Stimulated activated CD4-positive, alpha-beta T cell treated with anti-CD3 and anti-CD28 coated beads, TNF-alpha, amount 100 ng/mL, for 24 hours (primary cell): ENCODE results near the gene USP40.

Source experiments
- DNase-seq, 3 experiments: peaks; one replicate each; pipeline ENCODE4 v3.0.0-alpha.2; 2020; ENCODE audit warnings: low read depth in 3 of 3

The USP40 gene

DNA sequence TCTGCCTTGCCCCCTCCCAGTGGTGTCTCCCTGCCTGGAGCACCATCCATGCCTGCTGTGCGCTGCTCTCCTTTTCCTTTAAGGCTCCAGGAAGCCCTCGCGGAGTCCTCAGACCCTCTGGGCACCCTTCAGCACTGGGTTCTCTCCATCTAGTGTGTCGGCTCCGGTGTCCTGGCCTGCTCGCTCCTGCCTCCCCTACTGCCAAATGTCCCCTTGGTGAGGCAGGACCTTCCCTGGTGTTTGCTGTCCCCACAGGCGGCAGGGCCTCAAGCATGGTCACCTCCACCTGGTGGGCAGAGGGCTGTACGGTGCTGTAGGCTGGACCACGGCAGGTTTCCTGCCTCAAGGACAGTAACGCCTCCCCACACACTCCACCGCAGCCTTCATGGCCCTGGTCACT is 122.1 kb downstream of the USP40 start:
- no peak for DNase-seq

DNA sequence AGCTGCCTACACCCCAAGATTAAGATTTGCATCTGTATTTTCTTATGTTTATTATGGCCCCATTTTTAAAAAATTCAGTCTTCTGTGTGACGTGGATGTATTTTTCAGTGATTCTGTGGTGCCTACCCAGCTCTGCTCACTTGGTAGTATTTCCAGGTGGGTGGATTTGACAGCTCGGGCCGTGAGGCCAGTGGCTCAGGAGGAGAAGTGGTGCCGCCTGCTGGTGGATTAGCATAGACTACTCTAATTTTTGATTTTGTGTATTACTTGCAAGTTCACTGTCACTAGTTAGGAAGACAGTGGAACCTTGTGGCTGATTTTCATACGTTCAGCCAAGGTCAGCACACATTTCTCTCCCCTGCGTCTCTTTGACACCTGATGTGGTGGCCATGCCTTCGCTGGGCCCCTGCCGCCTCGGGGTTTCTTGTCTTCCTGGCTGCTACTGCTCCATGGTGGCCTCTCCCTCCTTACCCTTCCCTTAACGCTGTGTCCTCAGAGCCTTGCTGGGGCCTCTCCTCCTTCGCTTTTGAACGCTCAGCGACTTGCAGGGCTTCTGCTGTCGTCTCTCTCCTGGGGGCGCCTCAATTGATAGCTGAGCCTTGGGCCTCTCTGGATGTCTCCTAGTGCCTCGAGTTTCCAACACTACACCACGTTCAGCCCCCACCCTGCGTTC is 122.9 kb downstream of the USP40 start:
- peak; percentile 68 to 81 (median 70) for DNase-seq

DNA sequence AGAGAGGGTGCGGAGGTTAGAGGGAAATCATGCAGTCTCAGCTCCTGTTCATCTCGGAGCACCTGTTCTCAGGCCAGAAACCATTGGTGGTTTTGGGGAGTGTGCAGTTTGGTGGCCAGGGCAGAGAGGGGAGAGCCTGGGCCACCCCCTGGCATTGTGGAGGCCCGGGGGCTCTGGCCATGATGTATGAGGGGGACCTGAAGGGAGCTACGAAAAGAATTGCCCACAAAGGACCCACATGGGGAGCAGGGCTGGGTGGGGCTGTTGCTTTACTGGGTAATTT is 124.6 kb downstream of the USP40 start:
- no peak for DNase-seq

DNA sequence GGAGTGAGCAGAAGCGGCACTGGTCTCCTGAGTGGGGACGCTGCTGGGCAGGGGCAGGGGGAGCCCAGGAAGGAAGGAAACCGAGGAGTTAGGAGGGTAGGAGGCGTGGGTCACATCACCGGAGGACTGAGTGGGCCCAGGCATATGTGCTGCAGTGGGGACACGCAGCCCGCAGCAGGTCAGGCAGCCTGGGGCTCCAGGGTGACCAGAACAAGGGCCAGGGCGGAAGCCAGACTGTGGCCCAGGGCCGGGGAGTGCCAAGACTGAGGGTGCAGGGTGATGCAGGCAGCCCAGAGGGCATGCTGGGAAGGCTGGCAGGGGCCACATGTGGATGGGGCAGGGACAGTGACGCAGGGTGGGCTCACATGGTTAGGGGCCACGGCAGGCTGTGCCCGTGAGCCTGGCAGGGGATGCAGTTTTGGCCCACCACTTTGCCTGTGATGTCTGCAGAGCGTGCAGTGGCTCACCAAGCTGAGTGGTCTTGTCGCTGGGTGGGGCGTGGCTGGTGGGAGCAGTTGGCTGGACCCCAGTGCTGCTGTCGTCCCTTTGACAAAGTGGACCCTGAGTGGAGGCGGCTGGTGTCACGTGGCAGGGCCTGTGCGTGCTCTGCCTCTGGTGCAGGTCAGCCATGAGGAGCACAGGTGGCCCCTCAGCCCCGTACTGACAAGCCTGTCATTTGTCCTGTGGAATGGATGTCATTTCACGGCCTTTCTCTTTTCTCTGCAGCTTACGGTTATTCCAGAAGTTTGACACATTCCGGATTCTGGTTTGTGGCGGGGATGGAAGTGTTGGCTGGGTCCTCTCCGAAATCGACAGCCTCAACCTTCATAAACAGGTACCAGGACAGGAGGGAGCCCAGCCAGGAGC is 125.2 kb downstream of the USP40 start:
- DNase-seq, result no peak

DNA sequence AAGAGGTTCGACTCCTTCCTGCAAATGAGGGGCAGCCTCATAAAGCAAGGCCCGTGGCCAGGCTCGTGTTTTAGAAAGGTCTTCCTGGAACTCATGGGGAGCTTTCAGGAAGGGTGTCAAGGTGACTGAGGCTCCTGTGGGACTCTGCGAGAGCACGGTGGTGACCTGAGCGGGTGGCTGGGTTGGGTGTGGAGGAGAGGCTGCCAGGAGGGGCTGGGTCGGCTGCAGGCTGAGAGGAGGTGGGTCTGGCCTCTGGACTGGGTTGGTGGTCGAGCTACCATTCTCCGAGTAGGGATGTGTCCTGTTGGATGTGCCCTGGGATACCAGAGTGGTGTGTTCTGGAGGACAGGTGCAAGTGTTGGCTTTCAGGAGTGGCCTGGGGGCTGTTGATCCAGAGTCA is 125.9 kb downstream of the USP40 start:
- no peak for DNase-seq

DNA sequence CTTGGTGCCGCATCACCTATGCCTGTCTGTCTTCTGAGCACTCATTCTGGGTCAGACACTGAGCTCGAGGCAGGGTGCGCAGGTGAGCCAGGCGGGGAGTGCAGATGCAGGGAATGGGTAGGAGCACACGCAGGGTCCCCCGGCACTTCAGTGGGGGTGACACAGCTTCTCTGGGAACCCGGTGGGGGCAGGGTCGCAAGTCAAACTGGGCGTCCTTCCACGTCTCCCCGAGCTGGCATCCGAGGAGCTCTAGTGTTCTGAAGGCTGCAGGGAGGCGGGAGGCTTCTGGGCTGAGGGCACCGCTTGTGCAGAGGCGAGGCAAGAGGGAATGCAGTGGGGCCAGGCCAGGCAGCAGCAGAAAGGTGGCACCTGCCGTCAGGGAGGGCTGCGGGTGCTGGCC is 126.3 kb downstream of the USP40 start:
- DNase-seq, result no peak

DNA sequence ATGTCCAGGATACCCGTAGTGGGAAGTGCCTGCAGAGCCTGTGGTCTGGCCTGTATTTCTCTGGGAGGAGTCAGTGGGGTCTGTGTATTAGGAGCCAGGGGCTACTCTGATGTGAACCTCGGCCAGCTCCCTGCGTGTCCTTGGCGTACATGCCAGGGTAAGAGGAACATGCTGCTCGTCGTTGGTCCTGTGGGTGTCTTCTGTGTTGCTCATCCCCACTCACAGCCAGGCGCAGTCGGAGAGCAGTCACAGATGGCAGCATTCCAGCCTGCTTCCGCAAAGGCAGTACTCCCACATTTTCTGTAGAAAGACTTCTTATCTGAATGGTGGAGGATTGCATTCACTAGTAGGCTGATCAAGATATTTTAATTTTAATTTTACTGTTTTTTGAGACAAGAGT is 127.4 kb downstream of the USP40 start:
- no peak for DNase-seq

DNA sequence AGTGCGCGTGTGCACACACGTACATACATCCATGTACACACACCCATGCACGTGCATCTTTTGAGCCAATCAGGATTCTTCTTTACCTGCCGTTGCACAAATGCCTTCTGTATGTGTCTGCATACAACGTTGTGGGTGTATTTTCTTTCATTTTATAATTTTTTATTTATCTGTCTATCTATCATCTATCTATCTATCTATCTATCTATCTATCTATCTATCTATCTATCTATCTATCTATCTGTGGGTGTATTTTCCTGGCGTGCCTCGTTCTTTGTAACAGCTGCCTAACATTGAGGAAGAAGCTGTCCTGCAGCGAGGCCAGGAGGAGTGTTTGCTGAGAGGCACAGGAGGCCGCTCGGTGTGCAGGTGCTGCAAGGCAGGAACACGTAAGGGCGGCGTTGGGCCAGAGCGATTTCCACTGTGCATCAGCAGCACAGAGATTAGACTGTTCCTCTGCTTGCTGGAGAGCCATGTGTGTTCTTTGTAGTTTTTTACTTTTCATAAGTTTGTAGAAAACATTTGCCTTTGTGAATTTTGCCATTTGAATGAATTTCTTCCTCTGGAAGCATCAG is 127.9 kb downstream of the USP40 start:
- no peak for DNase-seq

DNA sequence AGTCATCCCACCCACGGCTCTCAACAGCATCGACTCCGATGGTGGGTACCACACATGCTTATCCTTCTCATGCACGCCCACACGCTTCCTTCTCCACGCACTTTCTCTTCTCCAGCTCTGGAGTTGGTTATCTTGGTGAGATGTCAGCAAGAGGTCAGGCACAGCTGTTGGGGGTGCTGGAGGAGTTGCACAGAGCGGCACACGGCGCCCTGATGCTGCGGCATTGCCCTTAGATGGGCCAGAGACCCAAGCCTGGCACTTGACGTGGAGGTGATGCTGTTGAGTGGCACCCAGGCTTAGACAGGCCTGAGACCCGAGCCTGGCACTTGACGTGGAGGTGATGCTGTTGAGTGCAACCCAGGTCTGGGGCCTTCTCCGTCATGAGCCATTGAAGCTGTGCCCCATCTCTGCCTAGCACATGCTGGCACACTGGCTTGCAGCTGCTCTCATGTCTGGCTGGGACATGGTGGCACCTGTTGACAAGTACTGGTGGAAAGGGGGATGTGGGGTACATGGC is 129.1 kb downstream of the USP40 start:
- no peak for DNase-seq

DNA sequence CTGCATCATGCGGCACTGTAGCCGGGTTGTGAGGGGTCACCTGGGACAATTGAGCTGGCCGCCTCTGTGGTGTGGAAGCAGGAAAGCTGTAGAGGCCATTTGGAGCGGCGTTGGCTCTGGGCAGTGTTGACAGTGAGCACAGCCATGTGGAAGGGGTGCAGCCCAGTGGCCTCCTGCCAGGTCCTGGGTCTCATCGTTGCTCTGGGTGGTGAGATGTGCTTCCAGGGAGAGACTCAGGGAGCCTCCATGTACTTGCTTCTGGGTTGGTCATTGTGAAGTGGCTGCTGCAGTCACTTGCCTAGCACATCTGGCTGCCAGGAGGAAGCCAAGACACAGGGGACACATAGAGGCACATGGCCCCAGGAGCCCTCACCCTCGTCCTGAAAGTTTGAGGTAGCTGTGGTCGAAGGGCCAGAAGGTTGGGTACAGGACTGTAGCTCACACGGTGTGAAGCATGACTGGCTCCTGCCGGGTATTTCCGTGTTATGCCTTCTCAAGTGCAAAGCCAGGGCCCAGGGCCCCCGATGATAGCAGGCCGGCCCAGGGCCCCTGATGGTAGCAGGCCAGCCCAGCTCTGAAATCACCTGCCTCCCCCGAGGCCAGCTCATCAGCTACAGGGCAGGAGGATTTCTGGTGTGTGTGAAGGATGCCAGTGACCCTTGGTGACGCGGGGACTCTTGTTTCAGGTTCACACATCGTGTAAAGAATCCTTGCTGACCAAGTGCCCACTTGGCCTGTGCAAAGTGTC is 129.7 kb downstream of the USP40 start:
- no peak for DNase-seq

DNA sequence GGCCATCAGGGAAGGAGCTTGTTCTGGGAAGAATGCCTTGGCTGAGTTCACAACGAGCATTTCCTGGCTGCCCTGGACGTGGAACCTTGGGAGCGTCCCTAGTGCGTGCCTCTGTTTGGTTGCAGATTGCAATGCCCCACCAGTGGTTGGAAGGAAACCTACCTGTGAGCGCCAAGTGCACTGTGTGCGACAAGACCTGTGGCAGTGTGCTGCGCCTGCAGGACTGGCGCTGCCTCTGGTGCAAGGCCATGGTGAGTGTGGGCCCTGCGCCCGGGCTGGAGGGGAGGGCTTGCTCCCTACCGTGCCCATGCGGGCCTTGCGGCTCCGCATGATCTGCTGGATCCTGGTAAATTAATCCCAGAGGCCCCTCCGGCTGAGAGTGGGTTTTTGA is 130.4 kb downstream of the USP40 start:
- DNase-seq, result no peak

DNA sequence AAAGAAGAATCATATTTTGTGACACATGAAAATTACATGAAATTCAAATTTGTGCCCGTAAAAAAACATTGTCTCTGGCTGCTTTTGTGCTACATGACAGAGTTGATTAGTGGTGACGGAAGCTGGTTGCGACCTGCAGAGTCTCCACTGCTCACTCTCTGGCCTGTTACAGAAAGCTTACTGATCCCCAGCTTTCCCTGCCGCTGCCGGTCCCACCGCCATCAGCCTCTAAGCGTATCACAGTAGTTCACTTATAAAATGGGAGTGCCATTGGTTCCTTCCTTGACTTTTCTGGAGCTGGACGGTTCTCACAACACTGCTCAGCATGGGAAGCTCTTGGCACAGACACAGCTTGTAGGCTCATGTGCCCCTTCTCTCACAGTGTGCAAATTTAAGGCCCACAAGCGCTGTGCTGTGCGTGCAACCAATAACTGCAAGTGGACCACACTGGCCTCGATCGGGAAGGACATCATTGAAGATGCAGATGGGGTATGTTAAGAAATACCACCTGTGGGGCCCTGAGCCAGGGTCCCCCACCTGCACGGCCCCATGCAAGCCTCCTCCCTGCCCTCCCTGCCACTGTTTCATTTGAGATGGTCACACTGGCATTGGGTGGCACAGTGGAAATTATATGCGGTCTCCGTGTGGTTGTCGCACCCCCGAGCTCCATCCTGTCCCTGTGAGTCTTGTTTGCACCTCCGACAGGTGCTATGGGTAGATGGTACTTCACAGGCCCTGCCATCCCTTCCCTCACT is 131.0 kb downstream of the USP40 start:
- DNase-seq, result no peak

DNA sequence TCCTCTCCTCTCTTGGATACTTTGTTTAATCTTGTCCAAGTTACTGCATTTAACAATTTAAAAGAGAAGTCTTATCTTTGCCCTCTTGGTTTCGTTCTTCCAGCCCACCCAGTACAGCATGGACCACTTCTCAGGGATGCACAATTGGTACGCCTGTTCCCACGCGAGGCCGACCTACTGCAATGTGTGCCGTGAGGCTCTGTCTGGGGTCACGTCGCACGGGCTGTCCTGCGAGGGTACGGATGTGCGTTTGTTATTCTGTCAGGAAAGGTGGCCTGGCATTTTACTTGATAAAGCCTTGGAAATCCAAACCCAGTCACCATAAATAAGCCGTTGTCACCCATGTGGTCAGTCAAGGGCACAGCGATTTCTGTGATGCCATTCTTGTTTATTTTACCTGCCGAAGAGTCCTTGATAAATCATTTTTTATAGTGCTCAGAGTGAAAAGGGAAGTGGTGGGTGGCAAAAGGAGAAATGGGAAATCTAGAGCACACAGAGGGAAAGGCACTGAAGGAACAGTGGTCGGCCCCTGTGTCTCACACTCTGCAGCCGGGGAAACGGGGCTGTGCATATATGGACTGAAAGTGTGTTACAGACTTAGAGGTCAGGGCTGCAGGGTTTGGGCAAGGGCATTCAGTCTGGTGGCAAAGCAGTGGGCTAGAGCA is 131.8 kb downstream of the USP40 start:
- no peak for DNase-seq

DNA sequence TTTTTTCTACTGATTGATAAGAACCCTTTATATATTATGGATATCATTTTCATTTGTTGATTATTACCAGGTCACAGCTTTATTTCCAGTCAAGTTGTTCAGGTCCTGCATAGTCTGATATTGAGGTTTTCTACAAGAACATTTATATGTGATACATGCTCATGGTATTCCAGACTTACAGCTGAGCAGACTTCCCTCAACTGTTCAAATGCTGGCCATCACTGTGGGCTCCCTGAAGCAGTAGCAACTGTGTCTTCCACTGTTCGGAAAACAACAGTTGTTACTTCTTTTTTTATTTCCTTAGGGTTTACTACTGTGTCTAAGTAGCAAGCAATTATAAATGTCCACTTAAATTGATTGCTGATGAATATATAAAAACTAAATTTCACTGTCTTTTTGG is 132.8 kb downstream of the USP40 start:
- no peak for DNase-seq

DNA sequence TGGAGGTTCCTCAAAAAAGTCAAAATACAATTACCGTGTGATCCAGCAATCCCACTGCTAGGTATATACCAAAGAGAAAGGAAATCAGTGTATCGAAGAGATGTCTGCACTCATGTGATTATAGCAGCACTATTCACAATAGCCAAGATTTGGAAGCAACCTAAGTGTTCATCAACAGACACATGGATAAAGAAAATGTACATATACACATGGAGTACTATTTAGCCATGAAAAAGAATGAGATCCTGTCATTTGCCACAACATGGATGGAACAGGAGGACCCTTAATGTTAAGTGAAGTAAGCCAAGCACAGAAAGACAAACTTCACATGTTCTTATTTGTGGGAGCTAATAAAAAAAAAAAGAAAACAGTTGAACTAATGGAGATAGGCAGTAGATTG is 133.6 kb downstream of the USP40 start:
- no peak for DNase-seq

DNA sequence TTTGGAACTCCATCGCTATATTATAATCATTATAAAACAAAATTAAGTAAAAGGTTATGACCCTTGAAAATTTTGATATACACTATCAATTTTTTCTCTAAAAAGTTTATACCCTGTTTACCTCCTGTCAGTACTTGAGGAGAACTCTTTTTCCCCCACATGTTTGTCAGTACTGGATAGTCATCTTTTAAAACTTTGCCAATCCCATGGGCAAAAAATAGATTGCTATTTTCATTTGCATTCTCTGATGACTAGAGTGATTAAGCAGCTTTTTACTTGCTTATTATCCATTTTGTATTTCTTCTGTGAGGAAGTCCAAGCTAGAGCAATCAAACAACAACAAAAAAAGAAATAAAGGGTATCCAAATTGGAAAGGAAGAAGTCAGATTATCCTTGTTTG is 135.9 kb downstream of the USP40 start:
- DNase-seq, result no peak

DNA sequence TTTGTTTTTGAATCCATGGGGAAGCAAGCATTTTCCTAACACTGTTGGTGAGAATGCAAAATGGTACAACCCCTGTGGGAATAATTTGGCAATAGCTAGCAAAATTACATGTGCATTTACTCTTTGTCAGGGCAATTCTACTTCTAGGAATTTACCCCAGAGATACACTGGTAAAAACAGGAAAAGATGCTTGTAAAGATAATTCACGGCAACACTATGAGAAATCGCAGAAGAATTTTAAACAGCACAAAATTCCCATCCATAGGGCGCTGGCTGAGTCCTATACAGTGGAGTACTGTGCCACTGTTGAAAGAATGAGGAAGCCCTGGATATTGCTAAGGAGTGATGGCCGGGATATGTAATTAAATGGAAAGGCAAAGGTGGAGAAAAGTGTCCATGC is 136.5 kb downstream of the USP40 start:
- DNase-seq, result no peak

DNA sequence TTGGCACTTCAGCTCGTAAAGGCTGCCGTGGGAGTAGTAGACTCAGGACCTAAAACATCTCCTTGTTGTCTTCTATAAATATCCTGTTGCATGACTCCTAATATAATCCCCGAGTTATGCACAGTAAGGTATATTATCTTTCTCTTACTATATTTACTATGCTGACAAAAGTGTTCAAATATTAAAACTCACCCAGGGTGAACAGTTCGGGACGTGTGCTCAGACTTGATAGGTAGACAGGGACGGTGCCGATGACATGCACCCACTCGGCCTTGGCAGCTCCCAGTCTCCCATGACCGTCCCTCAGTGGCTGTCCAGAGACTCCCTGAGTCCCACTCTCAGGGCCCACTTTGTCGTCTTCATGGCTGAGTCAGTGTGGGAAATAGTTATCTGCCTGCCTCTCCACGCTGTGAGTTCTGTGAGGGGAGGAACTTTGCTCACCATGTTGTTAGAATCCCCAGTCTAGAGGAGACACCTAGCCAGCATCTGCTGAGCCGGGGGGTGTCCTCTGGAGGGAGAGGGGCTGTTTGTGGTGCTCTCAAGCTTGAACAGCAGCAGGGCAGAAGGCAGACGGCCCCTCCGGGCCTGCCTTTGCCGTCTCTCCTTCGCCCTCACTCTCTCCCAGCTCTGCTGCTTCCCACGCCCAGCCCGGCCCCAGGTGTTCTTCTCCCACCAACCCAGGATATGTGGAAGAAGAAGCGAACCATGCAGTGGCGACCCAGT is 137.2 kb downstream of the USP40 start:
- no peak for DNase-seq

DNA sequence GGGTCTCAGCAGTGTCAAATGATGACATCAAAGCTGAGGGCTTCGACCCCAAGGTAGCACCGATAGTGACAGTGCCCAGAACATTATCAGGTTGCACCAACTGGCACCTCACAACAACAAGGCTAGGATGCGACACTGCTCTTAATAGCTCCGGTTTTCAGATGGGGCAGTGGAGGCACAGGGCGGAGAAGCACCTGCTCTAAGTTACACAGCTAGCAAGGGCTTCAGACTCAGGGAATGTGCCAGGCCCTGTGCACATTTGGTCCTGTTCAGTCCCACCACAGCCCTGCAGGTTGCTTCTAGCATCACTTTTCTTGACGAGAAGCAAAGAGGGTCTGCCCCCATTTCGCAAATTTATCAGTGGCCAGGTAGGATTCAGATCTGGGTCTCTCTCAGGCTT is 138.1 kb downstream of the USP40 start:
- DNase-seq, result no peak

DNA sequence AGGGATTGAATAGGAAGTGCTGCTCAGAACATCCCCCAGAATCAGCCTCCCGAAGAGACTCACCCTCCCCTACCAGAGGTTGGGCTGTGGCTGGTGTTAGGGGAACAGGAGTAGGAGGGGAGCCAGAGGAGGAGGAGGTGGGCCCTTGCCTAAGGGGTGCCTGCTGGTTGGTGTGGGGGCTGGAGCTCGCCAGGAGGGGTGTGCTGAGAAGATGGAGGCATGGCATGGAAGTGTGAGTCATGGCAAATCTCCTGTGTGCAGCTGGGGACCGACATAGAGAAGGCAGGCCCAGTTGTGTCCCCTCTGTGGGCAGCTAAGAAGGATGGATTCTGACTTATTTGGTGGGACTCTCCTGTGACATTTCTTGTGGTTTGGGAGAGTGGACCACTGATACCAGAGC is 138.6 kb downstream of the USP40 start:
- DNase-seq, result no peak
